ENCODE results near the gene TAC1. TPM values are rescaled to one million over a fixed set of nuclear protein-coding genes. Genes with fewer than 3 reads are reported as not detected.

TAC1 gene
- total and polyA plus RNA-seq, 2 donors (not counting 3 experiments of a cell fraction or from before 2014, with no cell fraction given), result not detected

DNA sequence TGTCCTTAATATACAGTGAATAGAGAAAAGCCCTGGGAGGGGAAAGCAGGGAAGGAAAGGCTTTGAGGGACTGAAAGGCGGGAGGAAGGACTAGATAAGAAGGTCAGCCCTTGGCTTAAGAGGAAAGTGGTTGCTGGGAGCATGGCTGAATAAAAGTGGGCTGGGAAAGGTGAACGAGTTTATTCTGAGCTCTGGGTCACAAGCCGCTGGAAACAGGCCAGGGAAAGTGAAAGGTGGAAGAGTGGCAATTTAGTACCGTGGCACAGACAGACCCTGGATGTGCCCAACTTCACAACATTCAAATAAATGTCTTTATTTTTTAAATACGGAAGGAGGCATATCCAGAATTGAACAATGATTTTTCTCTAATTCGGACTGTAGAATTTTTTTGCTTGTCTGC is 39.7 kb downstream of the TAC1 start:
- Histone ChIP-seq H3K36me3 (ENCODE audit: control insufficient read depth in 2 of 2, extremely low read depth in 1 of 2, insufficient read depth in 2 of 2, low read length in 2 of 2) (no peaks in the 10 kb centered on the region), H2AFZ (ENCODE audit: low read depth, low read length) (no peak overlapping the region), H3K4me2 (ENCODE audit: insufficient read depth, low read length) (no peak overlapping the region), H3K27ac (ENCODE audit: insufficient read depth, low read depth, low read length) (no peak overlapping the region), H3K9me3 (replicated peaks; ENCODE audit: control insufficient read depth, insufficient read depth, low read length) (no peaks in the 10 kb centered on the region), H3K4me1 (ENCODE audit: control insufficient read depth, extremely low read depth, insufficient read depth, low read length) (no peaks in the 10 kb centered on the region), H3K27me3 (ENCODE audit: control insufficient read depth in 2 of 2, insufficient read depth in 2 of 2, low read length in 2 of 2) (no peaks in the 10 kb centered on the region), H3K9ac (replicated peaks; ENCODE audit: extremely low read depth, insufficient read depth, low read length) (no peak overlapping the region), H3K9me1 (replicated peaks; ENCODE audit: control insufficient read depth, extremely low read depth, insufficient read depth, low read length) (no peaks in the 10 kb centered on the region), H3K79me2 (ENCODE audit: control insufficient read depth, insufficient read depth, low read length) (no peaks in the 10 kb centered on the region), H3K4me3 (replicated peaks in 1 of 3; ENCODE audit: insufficient read depth in 1 of 3, low read depth in 1 of 3, low read length in 3 of 3) (no peak overlapping the region), H4K20me1 (replicated peaks; ENCODE audit: control insufficient read depth, extremely low read depth, insufficient read depth, low read length) (no peaks in the 10 kb centered on the region)
- POLR2A ChIA-PET, result no interaction called here
- no TSS peak for BruUV-seq (replicated peaks)
- CTCF ChIA-PET, result no interaction called here
- intact Hi-C loops (cut with micrococcal nuclease), result no loop called here
- DNase-seq (ENCODE audit: low read depth, low spot score) (no peak), FAIRE-seq (no peak)
- TF ChIP-seq GATA2 (IDR thresholded peaks at IDR 0.05; ENCODE audit: insufficient read depth, insufficient read length, low read depth, low read length) (no peak), JUN (IDR thresholded peaks at IDR 0.05; ENCODE audit: borderline replicate concordance, insufficient read depth, insufficient read length, low read depth) (no peak), POLR2A (IDR thresholded peaks at IDR 0.05; ENCODE audit: low read depth, low read length) (no peak), EZH2 (IDR thresholded peaks at IDR 0.05; ENCODE audit: borderline replicate concordance, low read depth, low read length, severe bottlenecking) (no peak)
- TF ChIP-seq, protein P1, sequence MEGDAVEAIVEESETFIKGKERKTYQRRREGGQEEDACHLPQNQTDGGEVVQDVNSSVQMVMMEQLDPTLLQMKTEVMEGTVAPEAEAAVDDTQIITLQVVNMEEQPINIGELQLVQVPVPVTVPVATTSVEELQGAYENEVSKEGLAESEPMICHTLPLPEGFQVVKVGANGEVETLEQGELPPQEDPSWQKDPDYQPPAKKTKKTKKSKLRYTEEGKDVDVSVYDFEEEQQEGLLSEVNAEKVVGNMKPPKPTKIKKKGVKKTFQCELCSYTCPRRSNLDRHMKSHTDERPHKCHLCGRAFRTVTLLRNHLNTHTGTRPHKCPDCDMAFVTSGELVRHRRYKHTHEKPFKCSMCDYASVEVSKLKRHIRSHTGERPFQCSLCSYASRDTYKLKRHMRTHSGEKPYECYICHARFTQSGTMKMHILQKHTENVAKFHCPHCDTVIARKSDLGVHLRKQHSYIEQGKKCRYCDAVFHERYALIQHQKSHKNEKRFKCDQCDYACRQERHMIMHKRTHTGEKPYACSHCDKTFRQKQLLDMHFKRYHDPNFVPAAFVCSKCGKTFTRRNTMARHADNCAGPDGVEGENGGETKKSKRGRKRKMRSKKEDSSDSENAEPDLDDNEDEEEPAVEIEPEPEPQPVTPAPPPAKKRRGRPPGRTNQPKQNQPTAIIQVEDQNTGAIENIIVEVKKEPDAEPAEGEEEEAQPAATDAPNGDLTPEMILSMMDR (IDR thresholded peaks at IDR 0.05; ENCODE audit: extremely low read depth in 1 of 2, insufficient read depth in 1 of 2, low read depth in 1 of 2, low read length in 2 of 2), result no peak
- TF ChIP-seq, protein P2, sequence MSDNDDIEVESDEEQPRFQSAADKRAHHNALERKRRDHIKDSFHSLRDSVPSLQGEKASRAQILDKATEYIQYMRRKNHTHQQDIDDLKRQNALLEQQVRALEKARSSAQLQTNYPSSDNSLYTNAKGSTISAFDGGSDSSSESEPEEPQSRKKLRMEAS (IDR thresholded peaks at IDR 0.05; ENCODE audit: insufficient read depth, insufficient read length), result no peak
- dilution Hi-C loops (cut with MboI; ENCODE audit: extremely low pct_ligation_motif_present, low sequenced_read_pairs), result no loop called here

Data from endothelial cell of umbilical vein (primary cell).